Measurements from ENCODE around the gene TUT1.
A peak's percentile ranks its signal among the peaks of the same experiment; 100 is the strongest.
"Not testable (repeated sequence)": the region's sequence is repeated elsewhere in the genome, so short reads cannot be mapped to it uniquely, and the experiment has no call there.

Gene TUT1

GRCh38 chr11:62599901-62600300 is 8.6 kb upstream of the TUT1 start:
- Mint-ChIP-seq H3K4me3 (peak overlapping the region; percentile 93), H3K9me3 (ENCODE audit: low read depth) (no peaks in the 10 kb centered on the region), H3K27me3 (no peaks in the 10 kb centered on the region), H3K36me3 (peaks cover 25% of the 10 kb centered on the region), H3K27ac (peak overlapping the region; percentile 95), H3K4me1 (ENCODE audit: low read depth) (peaks cover 52% of the 10 kb centered on the region)

DNA sequence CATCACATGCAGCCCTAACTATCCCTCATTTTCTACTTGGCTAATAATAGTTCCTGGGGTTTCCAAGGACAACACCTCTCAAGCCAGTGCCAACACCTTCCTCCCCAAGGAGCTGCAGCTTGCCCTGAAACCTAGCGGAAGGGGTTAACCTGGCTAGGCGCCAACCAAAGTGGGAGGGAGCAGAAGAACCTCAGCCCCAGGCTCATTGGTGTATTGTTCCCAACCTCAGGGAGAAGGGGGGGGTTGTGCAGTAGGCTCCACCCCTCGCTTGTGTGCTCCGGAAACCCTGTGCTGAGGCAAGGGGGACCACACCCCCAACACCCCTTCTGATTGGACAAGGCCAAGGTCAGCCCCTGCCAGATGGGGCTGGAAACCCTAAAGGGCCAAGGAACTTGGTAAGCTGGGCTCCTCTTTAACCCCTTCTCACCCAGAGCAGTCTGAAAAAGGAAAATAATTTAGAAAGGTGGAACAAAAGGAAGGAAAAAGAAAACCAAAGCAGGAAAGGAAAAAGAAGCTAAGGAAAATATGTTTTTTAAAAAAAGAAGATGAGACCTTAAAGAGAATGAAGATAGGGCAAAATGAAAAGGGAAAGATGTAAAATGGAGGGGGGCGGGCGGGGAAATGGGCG is 7.9 kb upstream of the TUT1 start:
- peaks cover 25% of the 10 kb centered on the region for H3K36me3 Mint-ChIP-seq
- peaks cover 58% of the 10 kb centered on the region for H3K4me1 Mint-ChIP-seq (ENCODE audit: low read depth)
- H3K27ac Mint-ChIP-seq: peak overlapping the region; percentile 95
- peak overlapping the region; percentile 93 for H3K4me3 Mint-ChIP-seq
- no peaks in the 10 kb centered on the region for H3K27me3 Mint-ChIP-seq
- no peaks in the 10 kb centered on the region for H3K9me3 Mint-ChIP-seq (ENCODE audit: low read depth)

- no peaks in the 10 kb centered on the region for H3K9me3 Mint-ChIP-seq (ENCODE audit: low read depth)
- H3K36me3 Mint-ChIP-seq: peaks cover 18% of the 10 kb centered on the region
- no peak overlapping the region for H3K27ac Mint-ChIP-seq
- H3K27me3 Mint-ChIP-seq: no peaks in the 10 kb centered on the region
- H3K4me3 Mint-ChIP-seq: no peak overlapping the region
- H3K4me1 Mint-ChIP-seq (ENCODE audit: low read depth): peaks cover 60% of the 10 kb centered on the region
Measured at GRCh38 chr11:62595124-62595523, 3.8 kb upstream of the TUT1 start.

DNA sequence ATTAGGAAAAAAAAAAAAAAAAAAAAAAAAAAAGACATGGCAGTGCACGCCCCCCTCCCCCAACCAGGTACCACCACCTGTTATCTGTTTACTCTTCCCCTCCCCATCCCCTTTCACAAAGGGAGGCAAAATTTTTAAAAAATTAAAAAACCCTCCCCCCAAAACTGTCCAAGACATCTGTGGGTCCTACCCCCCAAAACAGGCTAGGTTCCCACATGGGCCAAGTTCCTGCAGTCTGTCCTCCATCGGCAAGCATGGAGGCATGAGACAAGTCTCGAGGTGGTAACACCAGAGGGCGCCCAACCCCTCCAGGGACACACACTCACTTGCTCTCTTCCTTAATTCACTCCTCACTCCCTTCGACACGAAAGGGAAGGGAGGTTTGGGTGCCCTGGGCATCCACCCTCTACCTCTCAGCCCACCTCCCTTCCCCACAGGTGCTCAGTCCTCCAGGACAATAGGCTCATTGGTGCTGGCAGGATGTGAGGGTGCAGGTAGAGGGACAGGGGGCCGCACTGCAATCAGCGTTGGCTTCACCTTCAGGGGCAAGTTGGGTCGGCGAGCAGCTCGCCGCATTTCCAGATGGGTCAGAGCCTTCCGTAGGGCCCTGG is 2.2 kb upstream of the TUT1 start:
- Mint-ChIP-seq H3K27ac (peak overlapping the region; percentile 90), H3K27me3 (no peaks in the 10 kb centered on the region), H3K4me1 (ENCODE audit: low read depth) (peaks cover 52% of the 10 kb centered on the region), H3K36me3 (peaks cover 8% of the 10 kb centered on the region), H3K9me3 (ENCODE audit: low read depth) (no peaks in the 10 kb centered on the region), H3K4me3 (peak overlapping the region; percentile 82)

GRCh38 chr11:62592989-62593421 is 1.7 kb upstream of the TUT1 start:
- Mint-ChIP-seq H3K27me3 (no peaks in the 10 kb centered on the region), H3K36me3 (peaks cover 8% of the 10 kb centered on the region), H3K9me3 (ENCODE audit: low read depth) (no peaks in the 10 kb centered on the region), H3K27ac (peak overlapping the region; percentile 91), H3K4me3 (peak overlapping the region; percentile 95), H3K4me1 (ENCODE audit: low read depth) (peaks cover 49% of the 10 kb centered on the region)

- Mint-ChIP-seq H3K4me1 (ENCODE audit: low read depth) (peaks cover 48% of the 10 kb centered on the region), H3K36me3 (peaks cover 5% of the 10 kb centered on the region), H3K27me3 (no peaks in the 10 kb centered on the region), H3K9me3 (ENCODE audit: low read depth) (no peaks in the 10 kb centered on the region), H3K4me3 (peak overlapping the region; percentile 95), H3K27ac (peak overlapping the region; percentile 91)
Measured at GRCh38 chr11:62592146-62592815, 958 bp upstream of the TUT1 start.

- H3K36me3 Mint-ChIP-seq: peaks cover 5% of the 10 kb centered on the region
- H3K27me3 Mint-ChIP-seq: no peaks in the 10 kb centered on the region
- H3K9me3 Mint-ChIP-seq (ENCODE audit: low read depth): no peaks in the 10 kb centered on the region
- H3K4me1 Mint-ChIP-seq (ENCODE audit: low read depth): peaks cover 39% of the 10 kb centered on the region
- peak overlapping the region; percentile 91 for H3K27ac Mint-ChIP-seq
- peak overlapping the region; percentile 95 for H3K4me3 Mint-ChIP-seq
Measured at GRCh38 chr11:62588966-62589637, 2.2 kb downstream of the TUT1 start.

- H3K36me3 Mint-ChIP-seq; H3K9me3 Mint-ChIP-seq (ENCODE audit: low read depth); H3K27ac Mint-ChIP-seq; H3K27me3 Mint-ChIP-seq; H3K4me3 Mint-ChIP-seq: not testable (repeated sequence)
- peaks cover 24% of the 10 kb centered on the region for H3K4me1 Mint-ChIP-seq (ENCODE audit: low read depth)
Measured at GRCh38 chr11:62585356-62585755, 6.0 kb downstream of the TUT1 start.

- H3K27ac Mint-ChIP-seq; H3K4me3 Mint-ChIP-seq; H3K9me3 Mint-ChIP-seq (ENCODE audit: low read depth); H3K36me3 Mint-ChIP-seq; H3K4me1 Mint-ChIP-seq (ENCODE audit: low read depth); H3K27me3 Mint-ChIP-seq: not testable (repeated sequence)
Measured at GRCh38 chr11:62581735-62582134, 9.6 kb downstream of the TUT1 start.

DNA sequence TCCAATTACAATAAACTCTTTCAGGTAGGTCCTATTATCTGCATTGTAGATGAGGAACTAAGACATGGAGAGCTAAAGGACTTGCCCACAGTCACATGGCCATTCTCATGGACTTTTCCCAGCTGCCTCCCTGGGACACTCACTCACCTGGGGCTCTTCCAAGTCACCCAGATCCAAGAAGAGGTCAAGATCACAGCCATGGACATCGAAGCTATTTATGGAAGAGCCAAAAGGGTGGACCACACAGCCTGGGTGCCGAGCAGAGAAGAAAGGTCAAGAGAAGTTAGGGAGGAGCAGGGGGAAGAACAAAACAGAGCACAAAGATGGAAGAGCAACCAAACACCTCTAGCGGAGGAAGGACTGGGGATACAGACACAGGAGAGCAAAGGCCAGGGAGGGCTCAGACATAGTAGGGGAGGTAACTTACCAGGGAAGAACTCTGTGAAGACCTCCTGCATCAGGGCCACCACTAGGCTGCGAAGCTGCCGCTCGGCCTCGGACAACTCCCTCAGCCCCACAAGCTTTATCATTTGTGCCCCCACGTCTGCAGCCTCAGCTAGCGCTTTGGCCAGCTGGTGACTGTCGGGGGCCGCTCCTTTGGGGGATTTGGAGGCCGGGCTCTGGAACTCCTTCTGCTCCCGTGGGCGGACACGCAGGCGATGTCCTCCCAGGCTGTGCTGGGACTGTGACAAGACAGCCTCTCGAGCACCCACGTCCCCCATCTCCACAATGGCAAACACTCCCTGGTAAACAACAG is 10.2 kb downstream of the TUT1 start:
- Mint-ChIP-seq H3K36me3 (peaks cover 5% of the 10 kb centered on the region), H3K4me1 (ENCODE audit: low read depth) (peaks cover 8% of the 10 kb centered on the region), H3K27ac (peak overlapping the region; percentile 58), H3K9me3 (ENCODE audit: low read depth) (no peaks in the 10 kb centered on the region), H3K27me3 (no peaks in the 10 kb centered on the region), H3K4me3 (no peak overlapping the region)

DNA sequence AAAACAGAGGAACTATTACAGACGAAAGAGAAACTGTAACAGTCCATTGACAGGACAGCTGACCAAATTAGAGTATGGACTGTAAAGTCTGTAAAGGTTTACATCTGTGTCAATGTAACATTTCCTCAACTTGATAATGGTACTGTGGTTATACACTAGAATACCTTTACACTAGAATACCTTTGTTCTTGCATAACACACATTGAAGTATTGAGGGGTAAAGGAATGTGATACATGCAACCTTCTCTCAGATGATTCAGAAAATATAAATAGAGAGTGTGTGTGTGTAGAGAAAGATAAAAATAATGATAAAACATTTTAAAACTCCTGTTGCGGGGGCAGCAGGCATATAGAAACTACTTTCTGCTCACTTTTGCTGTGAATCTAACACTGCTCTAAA is 12.1 kb downstream of the TUT1 start:
- Mint-ChIP-seq H3K36me3 (peaks cover 5% of the 10 kb centered on the region), H3K9me3 (ENCODE audit: low read depth) (no peaks in the 10 kb centered on the region), H3K4me1 (ENCODE audit: low read depth) (peaks cover 15% of the 10 kb centered on the region), H3K27ac (no peak overlapping the region), H3K4me3 (no peak overlapping the region), H3K27me3 (no peaks in the 10 kb centered on the region)

GRCh38 chr11:62578541-62578940 is 12.8 kb downstream of the TUT1 start:
- H3K27ac Mint-ChIP-seq: no peak overlapping the region
- no peaks in the 10 kb centered on the region for H3K9me3 Mint-ChIP-seq (ENCODE audit: low read depth)
- H3K4me1 Mint-ChIP-seq (ENCODE audit: low read depth): peaks cover 19% of the 10 kb centered on the region
- H3K27me3 Mint-ChIP-seq: no peaks in the 10 kb centered on the region
- no peak overlapping the region for H3K4me3 Mint-ChIP-seq
- H3K36me3 Mint-ChIP-seq: peaks cover 5% of the 10 kb centered on the region

- H3K27ac Mint-ChIP-seq: no peak overlapping the region
- H3K27me3 Mint-ChIP-seq: no peaks in the 10 kb centered on the region
- peaks cover 11% of the 10 kb centered on the region for H3K36me3 Mint-ChIP-seq
- H3K9me3 Mint-ChIP-seq (ENCODE audit: low read depth): no peaks in the 10 kb centered on the region
- no peak overlapping the region for H3K4me3 Mint-ChIP-seq
- H3K4me1 Mint-ChIP-seq (ENCODE audit: low read depth): peaks cover 26% of the 10 kb centered on the region
Measured at GRCh38 chr11:62577046-62577714, 14.1 kb downstream of the TUT1 start.

GRCh38 chr11:62575837-62576236 is 15.5 kb downstream of the TUT1 start:
- Mint-ChIP-seq H3K27ac (peak overlapping the region; percentile 98), H3K4me1 (ENCODE audit: low read depth) (peaks cover 37% of the 10 kb centered on the region), H3K27me3 (no peaks in the 10 kb centered on the region), H3K36me3 (peaks cover 17% of the 10 kb centered on the region), H3K9me3 (ENCODE audit: low read depth) (no peaks in the 10 kb centered on the region), H3K4me3 (peak overlapping the region; percentile 82)
